HG03439 (cell line): ENCODE data around the gene BDP1.
"Not testable (repeated sequence)": the region's sequence is repeated elsewhere in the genome, so short reads cannot be mapped to it uniquely, and the experiment has no call there.

Experiments used
- ATAC-seq: cut with Tn5 transposase; IDR thresholded peaks from one replicate; pipeline ENCODE4 v1.9.1; 2021; ENCODE audit warnings: mild to moderate bottlenecking, moderate library complexity; ENCODE audit not compliant: unreplicated experiment

The BDP1 gene, protein sequence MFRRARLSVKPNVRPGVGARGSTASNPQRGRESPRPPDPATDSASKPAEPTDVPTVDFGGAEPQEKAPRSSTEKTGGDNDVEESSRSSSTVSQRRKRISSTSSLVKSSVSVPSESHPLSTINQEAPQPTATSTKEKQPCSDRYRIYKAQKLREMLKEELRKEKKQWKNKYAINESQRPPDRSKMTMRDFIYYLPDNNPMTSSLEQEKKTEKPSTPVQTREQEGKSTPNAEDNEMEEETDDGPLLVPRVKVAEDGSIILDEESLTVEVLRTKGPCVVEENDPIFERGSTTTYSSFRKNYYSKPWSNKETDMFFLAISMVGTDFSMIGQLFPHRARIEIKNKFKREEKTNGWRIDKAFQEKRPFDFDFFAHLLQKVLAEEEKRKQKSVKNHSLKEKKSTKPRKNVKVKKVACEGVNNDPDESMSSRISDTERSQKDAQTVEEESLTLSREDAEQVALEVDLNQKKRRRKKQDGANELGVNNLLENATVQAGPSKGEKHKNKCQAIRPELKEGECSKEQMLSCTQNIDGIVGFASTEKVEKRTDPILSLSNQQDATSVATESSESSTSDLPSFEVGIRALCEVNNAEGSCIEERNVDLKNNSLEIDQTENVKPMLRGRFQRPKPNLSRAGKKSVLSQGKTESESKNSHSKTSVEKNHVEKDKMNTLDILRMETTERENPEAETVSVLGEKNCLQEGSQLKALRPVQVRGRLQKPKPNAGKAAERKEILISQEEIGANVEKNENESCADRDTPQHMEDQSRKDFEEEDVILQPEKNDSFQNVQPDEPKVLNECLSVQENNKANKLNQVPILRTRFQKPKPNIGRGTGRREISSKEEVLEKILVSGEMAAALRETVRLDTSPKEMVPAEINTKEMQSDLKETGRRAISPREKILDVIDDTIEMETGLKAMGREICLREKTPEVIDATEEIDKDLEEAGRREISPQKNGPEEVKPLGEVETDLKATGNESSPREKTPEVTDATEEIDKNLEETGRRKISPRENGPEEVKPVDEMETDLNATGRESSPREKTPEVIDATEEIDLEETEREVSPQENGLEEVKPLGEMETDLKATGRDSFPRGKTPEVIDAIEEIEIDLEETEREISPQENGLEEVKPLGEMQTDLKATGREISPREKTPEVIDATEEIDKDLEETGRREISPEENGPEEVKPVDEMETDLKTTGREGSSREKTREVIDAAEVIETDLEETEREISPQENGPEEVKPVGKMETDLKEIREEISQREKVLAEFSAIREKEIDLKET (N-terminal part only)

DNA sequence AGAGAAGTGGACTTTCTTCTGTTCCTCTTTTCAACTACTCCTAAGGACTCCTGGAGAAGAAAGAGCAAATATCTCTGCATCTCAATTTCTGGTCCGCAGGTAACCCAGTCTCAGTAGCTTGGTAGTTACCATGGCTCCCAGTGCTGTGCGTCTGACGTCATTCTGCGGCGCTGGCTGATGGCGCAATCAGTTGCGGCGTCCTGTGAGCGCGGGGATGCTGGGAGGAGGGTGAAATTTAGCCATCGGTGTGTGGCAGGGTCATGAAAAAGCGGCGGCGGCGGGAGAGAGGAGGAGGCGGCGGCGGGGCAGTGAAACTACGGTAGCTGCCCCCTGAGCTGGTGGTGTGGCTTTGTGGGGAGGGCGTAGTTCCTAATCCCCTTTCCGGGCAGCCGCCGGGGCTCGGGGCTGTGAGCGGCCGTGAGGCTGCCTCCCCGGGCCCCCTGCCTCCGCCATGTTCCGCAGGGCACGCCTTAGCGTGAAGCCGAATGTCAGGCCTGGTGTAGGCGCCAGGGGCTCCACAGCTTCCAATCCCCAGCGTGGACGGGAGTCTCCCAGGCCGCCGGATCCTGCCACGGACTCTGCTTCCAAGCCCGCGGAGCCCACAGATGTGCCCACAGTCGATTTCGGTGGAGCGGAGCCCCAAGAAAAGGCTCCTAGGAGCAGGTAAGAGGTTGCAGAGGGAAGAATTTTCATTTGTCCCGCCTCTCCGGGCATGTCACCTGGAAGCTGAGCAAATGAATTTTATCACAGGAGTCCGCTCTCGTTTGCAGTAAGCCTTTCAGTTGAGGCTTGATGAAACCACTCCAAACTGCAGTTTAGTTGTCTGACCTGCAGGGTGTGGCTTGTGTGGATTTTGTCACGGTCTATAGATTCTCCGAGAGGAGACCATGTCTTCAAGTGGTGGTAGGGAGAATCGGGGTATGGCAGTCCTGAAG, at the start of gene BDP1:
BDP1 (plus strand) TSS at position 225 of the 935 bp plus-strand sequence; CDS start at position 452, 227 bp downstream.
- ATAC-seq: peak; percentile 91

DNA sequence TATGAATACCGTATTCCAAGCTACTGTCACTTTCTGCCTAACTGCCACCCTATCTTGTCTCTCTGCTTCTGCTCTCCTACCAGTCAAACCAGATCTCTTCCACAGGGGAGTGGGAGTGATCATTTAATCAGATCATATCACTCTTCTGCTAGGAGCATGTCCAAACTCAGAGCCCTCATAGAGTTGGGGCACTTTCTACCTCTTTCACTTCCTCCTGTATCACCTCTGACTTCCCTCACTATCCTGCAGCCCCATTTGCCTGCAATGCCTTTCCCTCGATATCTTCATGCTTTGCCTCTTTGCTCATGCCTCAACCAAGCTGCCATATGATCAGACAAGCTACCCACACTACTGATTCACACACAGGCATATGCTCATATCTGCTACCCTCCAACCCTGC, 45.4 kb upstream of the BDP1 start:
- not testable (repeated sequence) for ATAC-seq

- not testable (repeated sequence) for ATAC-seq
These were observed 39.8 kb upstream of the BDP1 start for GRCh38 chr5:71415626-71416025.

- not testable (repeated sequence) for ATAC-seq
These were observed 37.4 kb upstream of the BDP1 start for GRCh38 chr5:71418026-71418425.

GRCh38 chr5:71421278-71421677, 34.2 kb upstream of the BDP1 start:
- not testable (repeated sequence) for ATAC-seq

DNA sequence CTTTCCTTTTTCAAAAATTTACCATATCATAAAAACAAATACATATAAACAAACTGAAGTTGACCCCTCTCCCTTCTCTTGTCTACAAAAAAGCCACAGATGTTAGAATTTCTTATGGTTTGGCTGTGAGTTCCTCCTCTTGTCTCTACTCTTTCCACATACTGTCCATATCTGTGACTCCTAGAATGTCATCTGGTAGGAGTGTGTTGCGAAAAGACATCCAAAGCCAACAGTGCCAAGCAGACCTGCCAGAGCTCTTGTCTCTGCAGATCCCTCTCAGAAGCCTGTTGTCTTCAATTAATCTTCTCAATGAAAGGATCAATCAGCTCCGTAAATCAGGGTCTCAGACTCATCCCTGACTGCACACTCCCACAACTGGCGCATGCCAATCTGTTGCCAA, 31.6 kb upstream of the BDP1 start:
- not testable (repeated sequence) for ATAC-seq

DNA sequence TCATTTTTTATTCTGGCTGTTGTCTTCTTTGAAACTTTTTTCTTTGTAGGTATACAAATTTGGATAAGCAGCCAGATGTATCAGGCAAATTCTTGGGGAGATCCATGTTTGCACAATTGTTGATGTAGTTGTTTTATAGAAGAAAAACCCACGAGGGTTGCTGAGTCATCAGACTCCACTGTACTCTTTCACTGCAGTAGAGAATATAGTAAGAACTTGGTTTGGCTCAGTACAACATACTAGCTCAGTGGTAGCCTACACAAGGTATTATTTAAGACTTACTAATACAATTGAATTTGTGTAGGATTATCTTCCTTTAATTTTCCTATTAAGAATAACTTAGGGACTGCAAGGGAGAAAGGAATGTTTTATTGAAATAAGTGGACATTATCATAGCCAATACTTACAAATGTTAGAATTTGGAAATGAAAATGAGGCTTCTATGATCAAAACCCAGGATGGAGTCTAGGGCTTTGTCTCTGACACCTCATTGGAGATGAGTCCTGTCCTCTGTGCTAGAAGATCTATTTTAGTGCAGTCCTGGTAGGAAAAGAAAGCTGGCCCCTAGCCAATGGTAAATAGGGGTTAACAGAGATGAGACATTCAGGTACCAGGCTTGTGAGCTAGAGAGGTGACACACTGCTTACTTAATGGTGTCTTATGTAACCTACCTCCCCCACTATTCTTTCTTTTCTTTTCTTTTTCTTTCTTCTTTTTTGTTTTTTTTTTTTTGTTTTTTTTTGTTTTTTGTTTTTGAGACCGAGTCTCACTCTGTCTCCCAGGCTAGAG, 28.6 kb upstream of the BDP1 start:
- not testable (repeated sequence) for ATAC-seq

- ATAC-seq: not testable (repeated sequence)
These were observed 23.0 kb upstream of the BDP1 start for GRCh38 chr5:71432410-71432809.

- not testable (repeated sequence) for ATAC-seq
These were observed 20.6 kb upstream of the BDP1 start for GRCh38 chr5:71434825-71435224.

- not testable (repeated sequence) for ATAC-seq
These were observed 13.9 kb upstream of the BDP1 start for GRCh38 chr5:71441564-71441963.

DNA sequence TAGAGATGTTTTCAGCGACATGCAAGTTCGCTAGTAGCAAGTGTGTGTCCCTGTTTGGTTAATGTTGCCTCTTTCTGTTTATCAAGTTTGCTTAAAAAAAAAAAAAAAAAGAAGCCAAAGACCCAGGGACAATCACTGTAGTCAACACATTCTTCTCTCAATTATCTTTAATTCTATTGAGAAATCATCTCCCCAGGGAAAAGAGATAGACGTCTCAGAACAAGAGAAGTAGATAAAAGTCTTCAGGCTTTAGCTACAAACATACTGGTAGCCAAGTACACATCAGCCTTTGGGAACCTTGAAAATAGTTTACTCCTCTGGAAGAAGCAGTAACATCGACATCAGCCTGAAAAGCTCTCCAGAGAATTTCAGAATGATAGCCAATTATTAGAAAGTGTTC, 11.6 kb upstream of the BDP1 start:
- ATAC-seq: not testable (repeated sequence)

DNA sequence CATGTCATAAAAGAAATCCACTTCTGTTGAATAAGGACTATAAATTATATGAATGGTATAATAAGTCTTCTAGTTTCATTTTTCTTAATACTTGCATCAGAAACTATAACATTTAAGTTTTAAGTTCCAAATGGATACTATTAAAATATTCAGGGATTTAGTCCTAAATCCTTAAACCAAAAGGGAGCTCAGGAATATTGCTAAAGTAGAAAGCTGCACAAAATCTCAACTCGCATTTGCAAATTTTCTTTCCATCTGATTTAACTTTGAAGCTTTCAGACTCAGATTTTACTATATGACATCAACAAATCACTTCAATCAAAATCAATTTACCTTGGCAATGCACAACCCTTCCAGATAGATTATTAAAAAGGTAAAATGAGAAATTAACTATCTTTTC, 10.4 kb upstream of the BDP1 start:
- ATAC-seq: not testable (repeated sequence)

GRCh38 chr5:71445523-71446152, 9.8 kb upstream of the BDP1 start:
- not testable (repeated sequence) for ATAC-seq

- ATAC-seq: not testable (repeated sequence)
These were observed 8.8 kb upstream of the BDP1 start for GRCh38 chr5:71446540-71447216.

- ATAC-seq: peak; percentile 82
These were observed 8.1 kb upstream of the BDP1 start for GRCh38 chr5:71447218-71447808.

- no peak for ATAC-seq
These were observed 2.6 kb upstream of the BDP1 start for GRCh38 chr5:71452876-71453275.

GRCh38 chr5:71454913-71455312, 538 bp upstream of the BDP1 start:
- no peak for ATAC-seq

- no peak for ATAC-seq
These were observed 902 bp downstream of the BDP1 start for GRCh38 chr5:71456362-71456743.
